ENCODE results near the gene NXPH1.
"Not testable (repeated sequence)": the region's sequence is repeated elsewhere in the genome, so short reads cannot be mapped to it uniquely, and the experiment has no call there.

NXPH1 gene

DNA sequence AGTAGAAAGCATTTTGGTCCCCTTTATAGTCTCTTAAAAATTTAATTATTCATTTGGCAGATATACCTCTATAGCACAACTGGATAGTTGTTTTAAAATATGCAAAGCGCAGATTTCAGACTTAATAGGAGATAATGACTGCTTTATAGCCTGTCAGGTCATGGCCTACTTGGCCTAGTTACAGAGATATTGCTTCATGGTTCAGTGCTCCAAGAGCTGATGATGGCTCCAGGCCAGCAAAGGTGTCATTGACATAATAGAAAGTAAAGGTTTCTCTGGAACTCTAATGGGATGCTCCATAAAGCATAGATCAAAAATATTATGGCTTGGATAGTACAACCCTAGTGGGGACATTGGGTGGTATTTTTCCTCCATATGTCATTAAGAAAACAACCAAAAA is 285.7 kb downstream of the NXPH1 start:
- DNase-seq (ENCODE audit: low spot score): no peak

GRCh38 chr7:8724080-8724718 is 290.8 kb downstream of the NXPH1 start:
- DNase-seq (ENCODE audit: low spot score): peak; percentile 62

GRCh38 chr7:8731756-8732155 is 298.3 kb downstream of the NXPH1 start:
- not testable (repeated sequence) for DNase-seq (ENCODE audit: low spot score)

GRCh38 chr7:8739837-8740236 is 306.4 kb downstream of the NXPH1 start:
- DNase-seq (ENCODE audit: low spot score): no peak

- DNase-seq (ENCODE audit: low spot score): no peak
These were observed 309.4 kb downstream of the NXPH1 start for GRCh38 chr7:8742837-8743236.

DNA sequence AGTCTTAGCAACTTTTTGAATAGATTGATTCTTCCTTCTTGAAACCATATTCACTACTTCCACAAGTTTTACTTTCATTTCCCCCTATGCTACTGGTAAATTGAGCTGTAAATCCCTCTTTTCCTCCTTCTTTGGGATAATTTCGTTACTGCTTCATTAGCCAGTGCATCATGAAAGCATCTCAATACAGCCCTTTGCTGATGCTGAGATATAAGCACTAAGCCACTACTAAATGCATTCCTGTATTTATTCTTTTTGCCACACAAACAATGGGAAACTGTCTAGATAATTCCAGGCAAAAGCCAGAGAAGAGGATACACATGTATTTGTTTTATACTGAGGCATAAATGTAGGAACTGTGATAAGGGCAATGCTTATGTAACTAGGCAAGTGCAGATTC is 313.9 kb downstream of the NXPH1 start:
- no peak for DNase-seq (ENCODE audit: low spot score)

DNA sequence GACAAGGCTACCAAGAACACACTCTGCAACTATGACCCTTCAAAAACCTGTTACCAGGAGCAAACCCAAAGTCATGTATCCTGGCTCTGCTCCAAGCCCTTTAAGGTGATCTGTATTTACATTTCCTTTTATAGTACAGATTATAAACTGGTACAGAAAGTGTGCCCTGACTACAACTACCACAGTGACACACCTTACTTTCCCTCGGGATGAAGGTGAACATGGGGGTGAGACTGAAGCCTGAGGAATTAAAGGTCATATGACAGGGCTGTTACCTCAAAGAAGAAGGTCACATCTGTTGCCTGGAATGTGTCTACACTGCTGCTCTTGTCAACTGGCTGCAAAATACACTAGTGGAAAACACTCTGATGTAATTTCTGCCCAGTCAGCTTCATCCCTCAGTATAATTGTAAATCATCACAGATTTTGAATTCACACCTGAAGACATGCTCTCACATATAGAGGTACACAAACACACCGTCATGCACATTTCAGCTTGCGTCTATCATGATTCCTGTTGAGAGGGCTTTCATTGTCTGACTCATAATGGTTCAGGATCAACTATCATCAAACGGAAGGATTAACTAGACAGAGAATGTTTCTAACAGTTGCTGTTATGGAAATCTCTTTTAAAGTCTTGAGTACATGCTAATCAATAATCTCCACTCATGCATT is 318.3 kb downstream of the NXPH1 start:
- DNase-seq (ENCODE audit: low spot score): no peak

GRCh38 chr7:8753355-8753754 is 319.9 kb downstream of the NXPH1 start:
- DNase-seq (ENCODE audit: low spot score): no peak

DNA sequence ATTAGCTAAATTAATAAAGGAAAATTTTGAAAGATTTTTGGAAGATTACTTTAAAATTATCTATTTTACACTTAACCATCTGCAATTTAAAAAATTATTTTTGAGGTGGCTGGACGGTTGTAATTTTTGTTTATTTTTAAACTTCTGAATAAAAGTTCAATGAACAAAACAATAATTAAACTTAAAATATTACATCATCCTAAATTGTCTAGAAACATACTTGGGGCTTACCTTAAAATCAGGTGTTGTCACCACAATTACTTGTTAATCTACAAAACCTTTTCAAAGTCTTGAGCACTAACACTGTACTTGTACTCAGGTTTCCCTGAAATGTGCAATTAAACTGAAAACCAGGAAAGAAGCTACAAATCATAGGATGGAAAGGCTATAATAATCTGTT is 328.3 kb downstream of the NXPH1 start:
- no peak for DNase-seq (ENCODE audit: low spot score)

GRCh38 chr7:8762803-8763202 is 329.4 kb downstream of the NXPH1 start:
- no peak for DNase-seq (ENCODE audit: low spot score)

GRCh38 chr7:8765374-8765773 is 332.0 kb downstream of the NXPH1 start:
- DNase-seq (ENCODE audit: low spot score): no peak

DNA sequence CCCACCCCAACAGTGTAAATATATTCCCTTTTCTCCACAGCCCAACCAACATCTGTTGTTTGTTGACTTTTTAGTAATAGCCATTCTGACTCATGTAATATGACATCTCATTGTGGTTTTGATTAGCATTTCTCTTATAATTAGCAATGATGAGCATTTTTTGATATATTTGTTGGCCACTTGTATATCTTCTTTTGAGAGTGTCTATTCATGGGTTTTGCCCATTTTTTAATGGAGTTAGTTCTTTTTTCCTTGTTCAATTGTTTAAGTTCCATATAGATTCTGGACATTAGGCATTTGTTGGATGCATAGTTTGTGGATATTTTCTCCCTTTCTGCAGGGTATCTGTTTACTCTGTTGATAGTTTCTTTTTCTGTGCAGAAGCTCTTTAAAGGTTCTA is 340.1 kb downstream of the NXPH1 start:
- DNase-seq (ENCODE audit: low spot score): no peak

- no peak for DNase-seq (ENCODE audit: low spot score)
These were observed 345.1 kb downstream of the NXPH1 start for GRCh38 chr7:8778459-8778858.

DNA sequence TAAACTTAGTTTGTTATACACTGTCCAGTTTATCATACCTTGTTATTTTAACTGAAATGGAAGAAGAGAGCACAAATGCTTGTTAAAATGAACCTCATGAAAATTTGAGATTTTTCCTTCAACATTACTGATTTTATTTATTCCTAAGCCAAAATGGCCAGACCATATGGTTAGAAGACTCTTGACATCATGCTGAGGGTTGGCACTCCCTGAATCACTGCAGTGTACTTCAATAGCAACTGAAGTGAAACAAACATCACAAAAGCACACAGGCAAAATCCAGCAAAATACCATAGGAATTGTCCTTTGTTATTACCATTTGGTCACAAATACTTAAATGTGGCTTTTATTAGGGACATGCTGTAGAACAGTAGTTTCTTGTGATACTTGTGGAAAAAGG is 347.8 kb downstream of the NXPH1 start:
- DNase-seq (ENCODE audit: low spot score): no peak

- no peak for DNase-seq (ENCODE audit: low spot score)
These were observed 349.8 kb downstream of the NXPH1 start for GRCh38 chr7:8783229-8783628.

DNA sequence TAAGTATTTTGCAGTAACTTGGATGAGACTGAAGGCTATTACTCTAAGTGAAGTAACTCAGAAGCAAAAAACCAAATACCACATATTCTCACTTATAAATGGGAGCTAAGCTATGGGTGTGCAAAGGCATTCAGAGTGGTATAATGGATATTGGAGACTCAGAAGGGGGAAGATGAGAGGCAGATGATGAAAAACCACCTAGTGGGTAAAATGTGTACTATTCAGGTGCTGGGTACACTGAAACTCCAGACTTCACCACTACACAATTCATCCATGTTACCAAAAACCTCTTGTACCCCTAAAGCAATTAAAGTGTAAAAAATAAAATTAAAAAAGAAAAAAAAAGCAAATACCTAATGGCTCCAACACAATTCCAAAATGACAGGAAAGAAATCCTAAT is 351.7 kb downstream of the NXPH1 start:
- no peak for DNase-seq (ENCODE audit: low spot score)

DNA sequence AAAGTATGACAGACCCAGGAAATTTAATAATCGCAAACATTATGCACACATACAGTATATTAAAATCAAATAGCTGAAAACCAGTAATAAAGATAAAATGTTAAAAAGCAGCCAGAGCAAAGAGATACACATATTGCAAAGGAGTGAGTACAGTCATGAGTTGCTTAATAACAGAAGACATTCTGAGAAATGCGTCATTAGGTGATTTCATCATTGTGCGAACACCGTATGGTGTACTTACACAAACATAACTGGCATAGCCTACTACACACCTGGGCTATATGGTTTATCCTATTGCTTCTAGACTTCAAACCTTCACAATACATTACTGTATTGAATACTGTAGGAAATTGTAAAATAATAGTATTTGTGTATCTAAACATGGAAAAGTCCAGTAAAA is 367.6 kb downstream of the NXPH1 start:
- DNase-seq (ENCODE audit: low spot score): no peak

All from Ammon's horn (tissue), 1 donor.